ENCODE results near the gene TMEM63C.

DNA sequence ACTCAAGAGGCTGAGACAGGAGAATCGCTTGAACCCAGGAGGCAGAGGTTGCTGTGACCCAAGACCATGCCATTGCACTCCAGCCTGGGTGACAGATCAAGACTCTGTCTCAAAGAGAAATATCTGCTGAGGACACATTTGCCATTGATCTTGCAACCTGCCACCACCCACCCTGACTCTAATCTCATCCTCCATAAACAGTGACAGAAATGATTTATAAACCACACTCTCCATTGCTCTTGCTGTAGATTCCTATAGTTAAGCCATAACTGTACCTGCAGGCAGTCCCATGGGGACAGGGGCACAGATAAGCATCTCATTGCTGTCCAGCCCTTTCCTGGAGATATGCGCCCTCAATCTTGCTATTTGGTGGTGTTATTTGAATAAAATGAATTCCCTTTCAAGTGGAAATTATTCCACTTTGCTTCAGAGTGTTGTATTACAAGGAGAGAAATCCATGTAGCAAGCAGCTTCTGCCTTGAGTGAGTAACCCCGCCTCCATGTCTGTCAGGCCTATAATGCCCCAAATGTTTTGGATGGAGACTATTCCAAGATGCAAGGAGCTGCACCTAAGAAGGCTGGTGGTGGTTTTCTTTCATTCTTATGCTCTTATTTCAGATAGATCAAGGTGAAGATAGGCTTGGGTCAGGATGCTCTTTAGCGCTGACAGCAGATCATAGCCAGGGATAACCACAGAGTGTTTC lies 37.0 kb upstream of the TMEM63C start:
- TF ChIP-seq, protein P1, sequence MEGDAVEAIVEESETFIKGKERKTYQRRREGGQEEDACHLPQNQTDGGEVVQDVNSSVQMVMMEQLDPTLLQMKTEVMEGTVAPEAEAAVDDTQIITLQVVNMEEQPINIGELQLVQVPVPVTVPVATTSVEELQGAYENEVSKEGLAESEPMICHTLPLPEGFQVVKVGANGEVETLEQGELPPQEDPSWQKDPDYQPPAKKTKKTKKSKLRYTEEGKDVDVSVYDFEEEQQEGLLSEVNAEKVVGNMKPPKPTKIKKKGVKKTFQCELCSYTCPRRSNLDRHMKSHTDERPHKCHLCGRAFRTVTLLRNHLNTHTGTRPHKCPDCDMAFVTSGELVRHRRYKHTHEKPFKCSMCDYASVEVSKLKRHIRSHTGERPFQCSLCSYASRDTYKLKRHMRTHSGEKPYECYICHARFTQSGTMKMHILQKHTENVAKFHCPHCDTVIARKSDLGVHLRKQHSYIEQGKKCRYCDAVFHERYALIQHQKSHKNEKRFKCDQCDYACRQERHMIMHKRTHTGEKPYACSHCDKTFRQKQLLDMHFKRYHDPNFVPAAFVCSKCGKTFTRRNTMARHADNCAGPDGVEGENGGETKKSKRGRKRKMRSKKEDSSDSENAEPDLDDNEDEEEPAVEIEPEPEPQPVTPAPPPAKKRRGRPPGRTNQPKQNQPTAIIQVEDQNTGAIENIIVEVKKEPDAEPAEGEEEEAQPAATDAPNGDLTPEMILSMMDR (conservative IDR thresholded peaks at IDR 0.05 in 1 of 2, IDR thresholded peaks at IDR 0.05 in 1 of 2; ENCODE audit: extremely low read depth in 1 of 2, insufficient read depth in 1 of 2, low read depth in 1 of 2, low read length in 2 of 2) = no peak
- no peak for TF ChIP-seq EZH2 (IDR thresholded peaks at IDR 0.05; ENCODE audit: borderline replicate concordance, low read length)
